CD4-positive, alpha-beta T cell treated with Interleukin-1 beta for 1 hour (primary cell): Measurements from ENCODE around the gene TRIM41.
A peak's percentile ranks its signal among the peaks of the same experiment; 100 is the strongest.
"Not testable (repeated sequence)": the region's sequence is repeated elsewhere in the genome, so short reads cannot be mapped to it uniquely, and the experiment has no call there.

Experiments used
- DNase-seq, 2 donors: peaks; one replicate each; pipeline ENCODE4 v3.0.0-alpha.2; 2020 to 2022

The TRIM41 gene

GRCh38 chr5:181212080-181212479, 11.0 kb upstream of the TRIM41 start:
- no peak for DNase-seq

GRCh38 chr5:181212934-181213333, 10.1 kb upstream of the TRIM41 start:
- no peak for DNase-seq

GRCh38 chr5:181214249-181214648, 8.8 kb upstream of the TRIM41 start:
- DNase-seq = not testable (repeated sequence)

- DNase-seq = peak in 1 of 2 donors; percentile 39
Observed at GRCh38 chr5:181215997-181216989, 6.8 kb upstream of the TRIM41 start.

- DNase-seq = peak; percentile 72 to 73
Observed at GRCh38 chr5:181217111-181217802, 5.8 kb upstream of the TRIM41 start.

- peak in 1 of 2 donors; percentile 46 for DNase-seq
Observed at GRCh38 chr5:181217803-181218062, 5.3 kb upstream of the TRIM41 start.

- no peak for DNase-seq
Observed at GRCh38 chr5:181218795-181219124, 4.3 kb upstream of the TRIM41 start.

GRCh38 chr5:181219262-181220177, 3.6 kb upstream of the TRIM41 start:
- no peak for DNase-seq

- no peak for DNase-seq
Observed at GRCh38 chr5:181220178-181220515, 2.9 kb upstream of the TRIM41 start.

- peak; percentile 66 to 70 for DNase-seq
Observed at GRCh38 chr5:181221105-181221791, 1.8 kb upstream of the TRIM41 start.

- peak; percentile 95 to 97 for DNase-seq
Observed at GRCh38 chr5:181221792-181222629, 1.1 kb upstream of the TRIM41 start.

- DNase-seq = no peak
Observed at GRCh38 chr5:181222630-181223057, 437 bp upstream of the TRIM41 start.

GRCh38 chr5:181223729-181224389, 778 bp downstream of the TRIM41 start:
- no peak for DNase-seq

- peak in 1 of 2 donors; percentile 53 for DNase-seq
Observed at GRCh38 chr5:181224390-181225229, 1.5 kb downstream of the TRIM41 start.

- no peak for DNase-seq
Observed at GRCh38 chr5:181229996-181230395, 6.9 kb downstream of the TRIM41 start.

- no peak for DNase-seq
Observed at GRCh38 chr5:181230551-181230950, 7.5 kb downstream of the TRIM41 start.

- DNase-seq = no peak
Observed at GRCh38 chr5:181231432-181231831, 8.4 kb downstream of the TRIM41 start.

GRCh38 chr5:181232593-181232992, 9.5 kb downstream of the TRIM41 start:
- no peak for DNase-seq

GRCh38 chr5:181233088-181233800, 10.2 kb downstream of the TRIM41 start:
- no peak for DNase-seq
